ENCODE results near the gene NEU4. TPM values are rescaled to one million over a fixed set of nuclear protein-coding genes. Genes with fewer than 3 reads are reported as not detected.
"Not testable (repeated sequence)": the region's sequence is repeated elsewhere in the genome, so short reads cannot be mapped to it uniquely, and the experiment has no call there.

Gene NEU4
- total and polyA plus RNA-seq, 9 of the 15 experiments (the other 6 are each of a cell fraction or from before 2014, with no cell fraction given): 0.01 to 0.40 TPM; not detected in 7

DNA sequence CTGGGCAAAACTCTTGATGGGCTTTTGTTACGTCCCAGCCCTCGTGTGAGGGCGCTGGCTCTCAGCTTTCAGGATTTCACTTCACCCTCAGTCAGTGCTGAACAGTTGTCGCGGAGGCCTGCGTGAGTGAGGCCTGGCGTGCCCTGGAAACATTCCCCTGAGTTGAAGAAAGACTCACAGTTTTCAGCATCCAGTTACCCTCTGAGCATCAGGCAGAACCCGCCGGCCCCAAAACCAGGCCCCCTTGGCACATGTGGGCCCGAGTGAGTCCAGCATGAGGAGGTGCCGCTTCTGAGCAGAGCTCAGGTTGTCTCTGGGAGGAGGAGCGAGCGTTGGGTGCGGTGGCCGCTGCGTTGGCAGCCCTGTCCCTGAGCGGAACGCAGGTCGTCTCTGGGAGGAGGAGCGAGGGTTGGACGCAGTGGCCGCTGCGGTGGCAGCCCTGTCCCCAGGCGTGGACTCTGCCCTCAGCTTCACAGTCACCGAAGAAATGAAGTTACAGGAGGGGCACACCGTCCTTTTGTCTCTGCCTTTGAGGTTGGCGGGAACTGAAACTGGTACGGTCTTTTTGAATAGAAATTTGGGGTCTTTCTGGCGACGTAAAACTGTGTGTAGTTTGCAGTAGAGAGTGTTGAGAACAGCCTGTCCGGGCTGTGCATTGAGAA, at the start of gene NEU4 (continued):
- TF ChIP-seq, protein P1, sequence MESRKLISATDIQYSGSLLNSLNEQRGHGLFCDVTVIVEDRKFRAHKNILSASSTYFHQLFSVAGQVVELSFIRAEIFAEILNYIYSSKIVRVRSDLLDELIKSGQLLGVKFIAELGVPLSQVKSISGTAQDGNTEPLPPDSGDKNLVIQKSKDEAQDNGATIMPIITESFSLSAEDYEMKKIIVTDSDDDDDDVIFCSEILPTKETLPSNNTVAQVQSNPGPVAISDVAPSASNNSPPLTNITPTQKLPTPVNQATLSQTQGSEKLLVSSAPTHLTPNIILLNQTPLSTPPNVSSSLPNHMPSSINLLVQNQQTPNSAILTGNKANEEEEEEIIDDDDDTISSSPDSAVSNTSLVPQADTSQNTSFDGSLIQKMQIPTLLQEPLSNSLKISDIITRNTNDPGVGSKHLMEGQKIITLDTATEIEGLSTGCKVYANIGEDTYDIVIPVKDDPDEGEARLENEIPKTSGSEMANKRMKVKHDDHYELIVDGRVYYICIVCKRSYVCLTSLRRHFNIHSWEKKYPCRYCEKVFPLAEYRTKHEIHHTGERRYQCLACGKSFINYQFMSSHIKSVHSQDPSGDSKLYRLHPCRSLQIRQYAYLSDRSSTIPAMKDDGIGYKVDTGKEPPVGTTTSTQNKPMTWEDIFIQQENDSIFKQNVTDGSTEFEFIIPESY (CRISPR knock-in tag; IDR thresholded peaks at IDR 0.05): 0 out of 2 replicates have a peak, but pooled peaks have one; percentile 16

DNA sequence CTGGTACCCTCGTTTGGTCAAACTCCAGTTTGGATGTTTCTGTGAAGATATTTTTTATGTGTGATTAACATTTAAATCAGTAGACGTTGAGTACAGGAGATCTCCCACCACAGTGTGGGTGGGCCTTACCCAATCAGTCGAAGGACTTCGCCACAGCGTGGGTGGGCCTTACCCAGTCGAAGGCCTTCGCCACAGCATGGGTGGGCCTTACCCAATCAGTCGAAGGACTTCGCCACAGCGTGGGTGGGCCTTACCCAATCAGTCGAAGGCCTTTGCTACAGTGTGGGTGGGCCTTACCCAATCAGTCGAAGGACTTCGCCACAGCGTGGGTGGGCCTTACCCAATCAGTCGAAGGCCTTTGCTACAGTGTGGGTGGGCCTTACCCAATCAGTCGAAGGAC, 49.1 kb upstream of the NEU4 start:
- intact Hi-C loops (cut with micrococcal nuclease); H3K27me3 ChIP-seq (ENCODE audit: control insufficient read depth in 2 of 2, insufficient read depth in 2 of 2, low read length in 2 of 2); H3K9me1 ChIP-seq (ENCODE audit: control insufficient read depth, insufficient read depth, low read length); H3K27ac ChIP-seq (ENCODE audit: extremely low read depth, low read depth, low read length); DNase-seq (ENCODE audit: extremely low read depth in 1 of 4, low spot score in 3 of 4); BruUV-seq (replicated peaks); ATAC-seq; H3K4me2 ChIP-seq (ENCODE audit: insufficient read depth, low read length); H3K9ac ChIP-seq (ENCODE audit: insufficient read depth in 1 of 2, low read depth in 2 of 2, low read length in 2 of 2); H2AFZ ChIP-seq (ENCODE audit: low read depth, low read length); H3K79me2 ChIP-seq (ENCODE audit: control insufficient read depth, insufficient read depth, low read length); H3K9me3 ChIP-seq (replicated peaks; ENCODE audit: control insufficient read depth, insufficient read depth, low read depth, low read length); H4K20me1 ChIP-seq (replicated peaks; ENCODE audit: control insufficient read depth, insufficient read depth, low read length); in situ Hi-C loops (cut with MboI); H3K4me3 ChIP-seq; POLR2A ChIA-PET; FAIRE-seq; TF ChIP-seq CREB1 (IDR thresholded peaks at IDR 0.05): not testable (repeated sequence)
- H3K4me1 ChIP-seq (replicated peaks in 1 of 2; ENCODE audit: control insufficient read depth in 2 of 2, insufficient read depth in 2 of 2, low read length in 2 of 2): peaks cover 13 to 21% of the 10 kb centered on the region in 2 experiments
- CTCF ChIA-PET (ENCODE audit: low intra/inter-chr PET ratio): interaction anchor here (0.6 kb wide), 1 partner anchor 1330 kb away, joined by 3 read pairs; no protein-coding TSS in a partner anchor
- TF ChIP-seq RBM25 (IDR thresholded peaks at IDR 0.05; ENCODE audit: low read depth, low read length, severe bottlenecking) (peak; percentile 66), KAT7 (CRISPR knock-in tag; IDR thresholded peaks at IDR 0.05; ENCODE audit: borderline replicate concordance) (0 out of 2 replicates have a peak, but pooled peaks have one; percentile 62), ZNF134 (CRISPR knock-in tag; conservative IDR thresholded peaks at IDR 0.05) (peak; percentile 99), TEAD1 (CRISPR knock-in tag; IDR thresholded peaks at IDR 0.05) (0 out of 4 replicates have a peak, but pooled peaks of 1 of the 2 experiments have one; percentile 14), CREB1 (CRISPR knock-in tag; IDR thresholded peaks at IDR 0.05) (peak; percentile 36; the same call in 1 of the 2 replicates), ADNP (tag; IDR thresholded peaks at IDR 0.05) (peak; percentile 96)
- TF ChIP-seq, protein P2, sequence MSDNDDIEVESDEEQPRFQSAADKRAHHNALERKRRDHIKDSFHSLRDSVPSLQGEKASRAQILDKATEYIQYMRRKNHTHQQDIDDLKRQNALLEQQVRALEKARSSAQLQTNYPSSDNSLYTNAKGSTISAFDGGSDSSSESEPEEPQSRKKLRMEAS (CRISPR knock-in tag; IDR thresholded peaks at IDR 0.05): 0 out of 2 replicates have a peak, but pooled peaks have one; percentile 15
- TF ChIP-seq, protein P1 (CRISPR knock-in tag; IDR thresholded peaks at IDR 0.05): peak; percentile 98
- H3K36me3 ChIP-seq (ENCODE audit: control insufficient read depth, insufficient read depth, low read length): peaks cover 50% of the 10 kb centered on the region; the same call in 2 of the 3 replicates
- 95% methylated on average over 10 of the region's 16 CpGs for WGBS (ENCODE audit: insufficient coverage, low coverage, missing lambda C conversion rate)

Data from K562 (cell line).